HG03460 (cell line): Measurements from ENCODE around the gene EFHD1.
"Not testable (repeated sequence)": the region's sequence is repeated elsewhere in the genome, so short reads cannot be mapped to it uniquely, and the experiment has no call there.

Experiments used
- ATAC-seq: cut with Tn5 transposase; IDR thresholded peaks from one replicate; pipeline ENCODE4 v1.9.1; 2021; ENCODE audit not compliant: unreplicated experiment

The EFHD1 gene

GRCh38 chr2:232689152-232689910 lies 55.9 kb downstream of the EFHD1 start:
- no peak for ATAC-seq

GRCh38 chr2:232691117-232691516 lies 57.7 kb downstream of the EFHD1 start:
- not testable (repeated sequence) for ATAC-seq

- ATAC-seq: no peak
Observed at GRCh38 chr2:232693344-232693743, 59.9 kb downstream of the EFHD1 start.

- no peak for ATAC-seq
Observed at GRCh38 chr2:232696609-232697058, 63.2 kb downstream of the EFHD1 start.

- ATAC-seq: peak; percentile 82
Observed at GRCh38 chr2:232697059-232697806, 63.8 kb downstream of the EFHD1 start, which contains the start of gene GIGYF2. Gene GIGYF2, plus strand, starts transcription at chr2:232697331. Its CDS starts 37,867 bp downstream, at chr2:232735198.

- ATAC-seq: no peak
Observed at GRCh38 chr2:232697807-232698110, 64.4 kb downstream of the EFHD1 start.

- ATAC-seq: no peak
Observed at GRCh38 chr2:232698556-232699091, 65.2 kb downstream of the EFHD1 start.

- no peak for ATAC-seq
Observed at GRCh38 chr2:232699110-232699509, 65.7 kb downstream of the EFHD1 start.

- no peak for ATAC-seq
Observed at GRCh38 chr2:232700154-232700553, 66.8 kb downstream of the EFHD1 start.

GRCh38 chr2:232707076-232707475 lies 73.7 kb downstream of the EFHD1 start:
- ATAC-seq: no peak

- no peak for ATAC-seq
Observed at GRCh38 chr2:232713505-232713904, 80.1 kb downstream of the EFHD1 start.

GRCh38 chr2:232714969-232715368 lies 81.6 kb downstream of the EFHD1 start:
- ATAC-seq: no peak

- not testable (repeated sequence) for ATAC-seq
Observed at GRCh38 chr2:232720056-232720455, 86.7 kb downstream of the EFHD1 start.

- no peak for ATAC-seq
Observed at GRCh38 chr2:232721261-232721660, 87.9 kb downstream of the EFHD1 start.

- no peak for ATAC-seq
Observed at GRCh38 chr2:232721882-232722281, 88.5 kb downstream of the EFHD1 start.

- ATAC-seq: no peak
Observed at GRCh38 chr2:232723027-232723426, 89.6 kb downstream of the EFHD1 start.

- no peak for ATAC-seq
Observed at GRCh38 chr2:232728785-232729184, 95.4 kb downstream of the EFHD1 start.

GRCh38 chr2:232731470-232731869 lies 98.1 kb downstream of the EFHD1 start:
- no peak for ATAC-seq
